ENCODE data around the gene CRYZ.
"Not testable (repeated sequence)": the region's sequence is repeated elsewhere in the genome, so short reads cannot be mapped to it uniquely, and the experiment has no call there.

The CRYZ gene

GRCh38 chr1:74732960-74733603 lies at the start of gene CRYZ, which contains the start of gene TYW3:
Gene CRYZ (minus strand): TSS chr1:74733050. CDS start chr1:74724821, 8,229 bp downstream.
Gene TYW3 (plus strand): TSS chr1:74733152. CDS start chr1:74733245, 93 bp downstream.
- peak; percentile 96 for DNase-seq (ENCODE audit: low spot score)

- no peak for DNase-seq (ENCODE audit: low spot score)
Measured at GRCh38 chr1:74780594-74780993, 47.7 kb upstream of the CRYZ start.

GRCh38 chr1:74779750-74780149 lies 46.9 kb upstream of the CRYZ start:
- DNase-seq (ENCODE audit: low spot score): no peak

- no peak for DNase-seq (ENCODE audit: low spot score)
Measured at GRCh38 chr1:74777525-74777924, 44.7 kb upstream of the CRYZ start.

- DNase-seq (ENCODE audit: low spot score): no peak
Measured at GRCh38 chr1:74775735-74776134, 42.9 kb upstream of the CRYZ start.

GRCh38 chr1:74773582-74773981 lies 40.7 kb upstream of the CRYZ start:
- no peak for DNase-seq (ENCODE audit: low spot score)

GRCh38 chr1:74772945-74773344 lies 40.1 kb upstream of the CRYZ start:
- DNase-seq (ENCODE audit: low spot score): no peak

- DNase-seq (ENCODE audit: low spot score): no peak
Measured at GRCh38 chr1:74771913-74772515, 39.2 kb upstream of the CRYZ start.

- DNase-seq (ENCODE audit: low spot score): no peak
Measured at GRCh38 chr1:74767490-74767889, 34.6 kb upstream of the CRYZ start.

- no peak for DNase-seq (ENCODE audit: low spot score)
Measured at GRCh38 chr1:74766579-74766978, 33.7 kb upstream of the CRYZ start.

GRCh38 chr1:74763807-74764206 lies 31.0 kb upstream of the CRYZ start:
- DNase-seq (ENCODE audit: low spot score): no peak

- not testable (repeated sequence) for DNase-seq (ENCODE audit: low spot score)
Measured at GRCh38 chr1:74756650-74757049, 23.8 kb upstream of the CRYZ start.

GRCh38 chr1:74755475-74755874 lies 22.6 kb upstream of the CRYZ start:
- no peak for DNase-seq (ENCODE audit: low spot score)

GRCh38 chr1:74753104-74753503 lies 20.3 kb upstream of the CRYZ start:
- DNase-seq (ENCODE audit: low spot score): no peak

GRCh38 chr1:74748960-74749359 lies 16.1 kb upstream of the CRYZ start:
- DNase-seq (ENCODE audit: low spot score): no peak

- not testable (repeated sequence) for DNase-seq (ENCODE audit: low spot score)
Measured at GRCh38 chr1:74745247-74745646, 12.4 kb upstream of the CRYZ start.

- not testable (repeated sequence) for DNase-seq (ENCODE audit: low spot score)
Measured at GRCh38 chr1:74740307-74740980, 7.6 kb upstream of the CRYZ start.

- no peak for DNase-seq (ENCODE audit: low spot score)
Measured at GRCh38 chr1:74737333-74737732, 4.5 kb upstream of the CRYZ start.

- no peak for DNase-seq (ENCODE audit: low spot score)
Measured at GRCh38 chr1:74733604-74734484, 994 bp upstream of the CRYZ start.

- DNase-seq (ENCODE audit: low spot score): not testable (repeated sequence)
Measured at GRCh38 chr1:74732071-74732946, 541 bp downstream of the CRYZ start.

- DNase-seq (ENCODE audit: low spot score): no peak
Measured at GRCh38 chr1:74731399-74732052, 1.3 kb downstream of the CRYZ start.
